SK-N-SH (cell line): ENCODE results near the gene AGAP2. TPM values are rescaled to one million over a fixed set of nuclear protein-coding genes. Genes with fewer than 3 reads are reported as not detected.

Experiments used
- CTCF ChIA-PET: fragments of 300-600, 350-600 bp; formaldehyde crosslinking; extraction: SDS; loops from one replicate; lab custom pipeline; 2021; lab: Yijun Ruan, JAX
- POLR2A ChIA-PET: fragments of 350-600 bp; sonication (Branson Sonifier 250); formaldehyde crosslinking; extraction: SDS; loops from one replicate; lab custom pipeline; 2020; ENCODE audit warnings: antibody characterized with exemption, inconsistent platforms; lab: Yijun Ruan, JAX
- DNase-seq: peaks from one replicate; pipeline ENCODE4 v3.0.0; 2012
- H2AFZ ChIP-seq: fragments of 200-600 bp; sonication (generic); 2 replicates; pipeline ENCODE4 v1.8.1; 2016; ENCODE audit warnings: antibody characterized with exemption, mild to moderate bottlenecking, low read depth
- H3F3A ChIP-seq: fragments of 200-600 bp; sonication (generic); replicated peaks from 2 replicates; pipeline ENCODE3; 2016; ENCODE audit warnings: antibody characterized with exemption, mild to moderate bottlenecking; ENCODE audit not compliant: insufficient read depth
- H3K27ac ChIP-seq, 2 experiments: fragments of 200-500 bp in 1 of 2; fragments of 200-600 bp in 1 of 2; sonication (Bioruptor generic) in 1 of 2; sonication (generic), shearing (Covaris generic) in 1 of 2; 2 replicates each; pipeline versions ENCODE4 v1.5.1 to v1.6.1; 2014 to 2016; ENCODE audit warnings: low read depth in 2 of 2, inconsistent platforms in 1 of 2, low read length in 1 of 2, mild to moderate bottlenecking in 1 of 2, mixed read lengths in 1 of 2
- H3K27me3 ChIP-seq: fragments of 200-600 bp; sonication (generic), shearing (Covaris generic); 2 replicates; pipeline ENCODE4 v1.6.1; 2016; ENCODE audit warnings: mixed run types; ENCODE audit not compliant: insufficient read depth
- H3K36me3 ChIP-seq, 2 experiments: fragments of 200-500 bp in 1 of 2; fragments of 200-600 bp in 1 of 2; sonication (Bioruptor generic) in 1 of 2; sonication (generic) in 1 of 2; replicated peaks in 1 of 2; 2 replicates each; pipeline versions ENCODE3 to v1.5.1; 2014 to 2016; ENCODE audit warnings: low read length in 1 of 2, mild to moderate bottlenecking in 1 of 2; ENCODE audit not compliant: insufficient read depth in 2 of 2, control insufficient read depth in 1 of 2
- H3K4me1 ChIP-seq, 2 experiments: fragments of 200-500 bp in 1 of 2; fragments of 200-600 bp in 1 of 2; sonication (Bioruptor generic) in 1 of 2; sonication (generic), shearing (Covaris generic) in 1 of 2; 2 replicates each; pipeline versions ENCODE4 v1.5.1 to v1.6.1; 2014 to 2016; ENCODE audit warnings: low read depth in 1 of 2, low read length in 1 of 2, mixed run types in 1 of 2; ENCODE audit not compliant: insufficient read depth in 2 of 2, control insufficient read depth in 1 of 2
- H3K4me2 ChIP-seq: fragments of 200-600 bp; sonication (generic), shearing (Covaris generic); 2 replicates; pipeline ENCODE4 v1.6.1; 2017; ENCODE audit warnings: mixed run types
- H3K4me3 ChIP-seq, 2 experiments: fragments of 200-500 bp in 1 of 2; fragments of 200-600 bp in 1 of 2; sonication (Bioruptor generic) in 1 of 2; sonication (generic), shearing (Covaris generic) in 1 of 2; 2 replicates each; pipeline versions ENCODE4 v1.5.1 to v1.8.1; 2014 to 2016; ENCODE audit warnings: low read depth in 2 of 2, inconsistent platforms in 1 of 2, low read length in 1 of 2, mild to moderate bottlenecking in 1 of 2, mixed read lengths in 1 of 2, moderate library complexity in 1 of 2
- H3K79me2 ChIP-seq: fragments of 200-600 bp; sonication (generic); 2 replicates; pipeline ENCODE4 v1.8.1; 2017; ENCODE audit warnings: mild to moderate bottlenecking; ENCODE audit not compliant: insufficient read depth
- H3K9ac ChIP-seq: fragments of 200-600 bp; sonication (generic); 2 replicates; pipeline ENCODE4 v1.6.1; 2017; ENCODE audit warnings: mixed run types
- H3K9me2 ChIP-seq: fragments of 200-600 bp; sonication (generic); 2 replicates; pipeline ENCODE4 v1.6.1; 2017; ENCODE audit warnings: mixed run types
- H3K9me3 ChIP-seq: fragments of 200-600 bp; sonication (generic); 2 replicates; pipeline ENCODE4 v1.6.1; 2017; ENCODE audit warnings: mixed run types, mild to moderate bottlenecking, moderate library complexity
- H4K20me1 ChIP-seq: fragments of 200-600 bp; sonication (generic); 2 replicates; pipeline ENCODE4 v1.6.1; 2017; ENCODE audit warnings: mild to moderate bottlenecking, mixed run types; ENCODE audit not compliant: insufficient read depth
- CHD2 ChIP-seq: fragments of 150-350 bp; IDR thresholded peaks from 2 replicates; pipeline ENCODE4 v1.6.1; 2018; ENCODE audit warnings: low read length; ENCODE audit not compliant: partially characterized antibody
- CTCF ChIP-seq: fragments of 200-600 bp; sonication (generic); IDR thresholded peaks from 2 replicates; pipeline ENCODE4 v1.6.1; 2017; ENCODE audit warnings: antibody characterized with exemption, mild to moderate bottlenecking, moderate library complexity
- ELF1 ChIP-seq: IDR thresholded peaks from 2 replicates; pipeline ENCODE4 v1.4.0; 2012
- GABPA ChIP-seq: IDR thresholded peaks from 2 replicates; pipeline ENCODE4 v1.4.0; 2012; ENCODE audit warnings: low read depth, mild to moderate bottlenecking
- GATA2 ChIP-seq: sonication (generic); formaldehyde crosslinking; IDR thresholded peaks from 2 replicates; pipeline ENCODE4 v1.5.0; 2020; ENCODE audit warnings: mild to moderate bottlenecking, missing genetic modification reagents
- JUND ChIP-seq: IDR thresholded peaks from 2 replicates; pipeline ENCODE4 v1.4.0; 2012
- MAX ChIP-seq: IDR thresholded peaks from 2 replicates; pipeline ENCODE4 v1.4.0; 2012; ENCODE audit warnings: low read depth
- MXI1 ChIP-seq: IDR thresholded peaks from 2 replicates; pipeline ENCODE4 v1.6.1; 2012; ENCODE audit warnings: mild to moderate bottlenecking, low read depth, low read length, improper control_type of control experiment
- NRF1 ChIP-seq: IDR thresholded peaks from 2 replicates; pipeline ENCODE4 v1.6.1; 2012; ENCODE audit warnings: low read depth, mild to moderate bottlenecking, low read length
- RAD21 ChIP-seq: IDR thresholded peaks from 2 replicates; pipeline ENCODE4 v1.6.1; 2012; ENCODE audit warnings: mild to moderate bottlenecking, low read length
- SMC3 ChIP-seq: IDR thresholded peaks from 2 replicates; pipeline ENCODE4 v1.6.1; 2012; ENCODE audit warnings: low read depth, low read length, improper control_type of control experiment
- TCF12 ChIP-seq: IDR thresholded peaks from 2 replicates; pipeline ENCODE4 v1.4.0; 2012
- ZBTB33 ChIP-seq: IDR thresholded peaks from 2 replicates; pipeline ENCODE4 v1.4.0; 2012; ENCODE audit warnings: low read depth, borderline replicate concordance
- WGBS: methylation state at CpG from one replicate; pipeline ENCODE4 v1.1.6; 2017; ENCODE audit warnings: low lambda C conversion rate; 5-methylcytosine and 5-hydroxymethylcytosine counted together
- polyA plus RNA-seq, 3 experiments: library from polyadenylated mRNA; depleted of rRNA; stranded (reverse); fragments of >200 nt; gene quantifications; 2 replicates each; pipeline ENCODE4 v1.2.3, GENCODE V29; 2012

Gene AGAP2
- polyA plus RNA-seq, 1 of the 3 experiments (the other 2 are of a cell fraction): 5.2 TPM

GRCh38 chr12:57736741-57737466 is 1.6 kb downstream of the AGAP2 start:
- ChIA-PET CTCF (interaction anchor here (0.7 to 7.1 kb wide), 17 partner anchors 8 to 167 kb away, joined by 3 to 133 read pairs (median 7); partner anchors contain the start of genes B4GALNT1, CDK4, CYP27B1 and TSPAN31), POLR2A (interaction anchor here (1.2 to 2.9 kb wide), 3 partner anchors 8 to 15 kb away, joined by 3 to 21 read pairs (median 17); partner anchors contain the start of genes CDK4 and TSPAN31)
- peak overlapping the region in 1 of 2 experiments; percentile 68; a peak in 2 of 4 replicates for H3K4me3 ChIP-seq
- TF ChIP-seq MAX (no peak), TCF12 (no peak), JUND (no peak)
- H3K79me2 ChIP-seq: no peaks in the 10 kb centered on the region
- WGBS: 66% methylated on average over 30 of the region's 31 CpGs
- H2AFZ ChIP-seq: no peak overlapping the region
- no peak overlapping the region for H3K9ac ChIP-seq
- no peaks in the 10 kb centered on the region for H4K20me1 ChIP-seq
- H3K36me3 ChIP-seq: peaks cover 0 to 4% of the 10 kb centered on the region in 2 experiments
- peaks cover 18% of the 10 kb centered on the region for H3F3A ChIP-seq
- peak overlapping the region; percentile 87 for H3K4me2 ChIP-seq
- H3K4me1 ChIP-seq: peaks cover 0 to 29% of the 10 kb centered on the region in 2 experiments; a peak in 2 of 4 replicates
- no peaks in the 10 kb centered on the region for H3K27me3 ChIP-seq
- H3K9me2 ChIP-seq: no peaks in the 10 kb centered on the region
- no peak overlapping the region for H3K27ac ChIP-seq
- no peak for DNase-seq
- no peaks in the 10 kb centered on the region for H3K9me3 ChIP-seq

GRCh38 chr12:57735952-57736740 is 2.4 kb downstream of the AGAP2 start:
- Histone ChIP-seq H3F3A (peaks cover 18% of the 10 kb centered on the region), H4K20me1 (no peaks in the 10 kb centered on the region), H3K27ac (peak overlapping the region in 1 of 2 experiments; percentile 39; a peak in 1 of 4 replicates), H3K9ac (no peak overlapping the region), H3K79me2 (no peaks in the 10 kb centered on the region), H3K36me3 (peaks cover 0 to 4% of the 10 kb centered on the region in 2 experiments), H2AFZ (no peak overlapping the region)
- WGBS: 43% methylated on average over 25 of the region's 49 CpGs
- POLR2A ChIA-PET: interaction anchor here (0.6 to 2.9 kb wide), 4 partner anchors 9 to 441 kb away, joined by 3 to 21 read pairs (median 10); partner anchors contain the start of gene TSPAN31
- TF ChIP-seq NRF1 (no peak), RAD21 (peak; percentile 69), CTCF (peak; percentile 53), ZBTB33 (no peak), MXI1 (0 out of 2 replicates have a peak, but pooled peaks have one; percentile 35), TCF12 (0 out of 2 replicates have a peak, but pooled peaks have one; percentile 6), SMC3 (peak; percentile 42; the same call in 1 of the 2 replicates), ELF1 (no peak), GABPA (0 out of 2 replicates have a peak, but pooled peaks have one; percentile 17), GATA2 (CRISPR knock-in tag) (no peak), CHD2 (peak; percentile 20)
- TF ChIP-seq, all 33 proteins: peak for 7
- H3K4me1 ChIP-seq: peaks cover 0 to 29% of the 10 kb centered on the region in 2 experiments; a peak in 2 of 4 replicates
- H3K4me2 ChIP-seq: peak overlapping the region; percentile 87
- CTCF ChIA-PET: interaction anchor here (0.6 to 7.1 kb wide), 21 partner anchors 9 to 277 kb away, joined by 3 to 133 read pairs (median 6); partner anchors contain the start of genes B4GALNT1, GLI1, OS9 and PIP4K2C
- DNase-seq: peak; percentile 87
- peak overlapping the region; percentile 29 to 32; a peak in 3 of 4 replicates for H3K4me3 ChIP-seq
- H3K9me2 ChIP-seq: no peaks in the 10 kb centered on the region
- H3K9me3 ChIP-seq: no peaks in the 10 kb centered on the region
- H3K27me3 ChIP-seq: no peaks in the 10 kb centered on the region
